Adipose tissue (tissue), 3 donors: Measurements from ENCODE around the gene ADIPOR1. TPM values are rescaled to one million over a fixed set of nuclear protein-coding genes. Genes with fewer than 3 reads are reported as not detected.

ENCODE experiments used
- H3K27ac ChIP-seq: one replicate; pipeline ENCODE4 v1.5.1; 2013; ENCODE audit warnings: low read depth, low read length
- WGBS, 3 donors: extraction: QIAGEN DNeasy Blood & Tissue Kit; methylation state at CpG; one replicate each; pipeline ENCODE4 v1.1.7; 2013; 5-methylcytosine and 5-hydroxymethylcytosine counted together
- polyA plus RNA-seq, 3 donors: library from polyadenylated mRNA; stranded (reverse); fragments of 200-250 nt; gene quantifications; one replicate each; pipeline ENCODE4 v1.2.3, GENCODE V29; 2013
- donor health status: healthy with polysubstance abuse.
- donor health status: Bipolar disorder and iron deficiency.
- donor health status: healthy.

Gene ADIPOR1
- polyA plus RNA-seq, 3 donors: 49.7 to 83.5 (median 68.8) TPM

- WGBS, 3 donors: 96 to 97% (median 97%) methylated on average over 4 of the region's 4 CpGs
- H3K27ac ChIP-seq: no peak overlapping the region
Observed at GRCh38 chr1:202901555-202901954, 56.6 kb downstream of the ADIPOR1 start.

DNA sequence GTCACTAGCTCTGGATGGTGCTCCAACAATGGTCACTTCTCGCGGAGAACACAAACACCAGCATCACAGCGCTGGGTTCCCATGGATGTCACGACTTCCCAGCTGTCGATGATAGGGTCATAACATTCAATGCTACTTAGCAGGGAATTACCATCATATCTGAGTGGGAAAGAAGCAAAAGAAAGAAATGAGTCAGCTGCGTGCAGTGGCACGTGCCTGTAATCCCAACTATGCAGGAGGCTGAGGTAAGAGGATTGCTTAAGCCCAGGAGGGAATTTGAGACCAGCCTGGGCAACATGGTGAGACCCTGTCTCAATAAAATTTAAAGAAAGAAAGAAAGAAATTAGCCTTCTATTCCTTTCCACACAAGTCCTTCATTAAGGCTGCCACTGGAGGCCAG, 65.6 kb downstream of the ADIPOR1 start:
- no peak overlapping the region for H3K27ac ChIP-seq
- 97% methylated on average over 7 of the region's 7 CpGs for WGBS, 3 donors

Other genes with a start within 250 kb of the ADIPOR1 start
- under 1 TPM; 0.01 to 0.11 (median 0.01) TPM for gene SYT2, start 247.9 kb downstream of the ADIPOR1 start, polyA plus RNA-seq
- gene KDM5B, start 149.9 kb downstream of the ADIPOR1 start, polyA plus RNA-seq: 10 to 100 TPM in 1 of 3 donors, 1 to 10 TPM in 2; 7.4 to 10.7 (median 8.0) TPM
- 1 to 10 TPM; 1.3 to 1.8 (median 1.8) TPM for gene PCAT6, start 147.4 kb downstream of the ADIPOR1 start, polyA plus RNA-seq
- gene RABIF, start 69.2 kb downstream of the ADIPOR1 start, polyA plus RNA-seq: 1 to 10 TPM; 3.0 to 8.1 (median 4.2) TPM
- 10 to 100 TPM in 2 of 3 donors, 1 to 10 TPM in 1; 9.5 to 19.3 (median 10.5) TPM for gene KLHL12, start 31.1 kb downstream of the ADIPOR1 start, polyA plus RNA-seq
- gene CYB5R1, start 8.9 kb upstream of the ADIPOR1 start, polyA plus RNA-seq: 10 to 100 TPM; 26.7 to 54.3 (median 37.4) TPM
- 10 to 100 TPM; 35.1 to 40.9 (median 40.8) TPM for gene TMEM183A, start 49.1 kb upstream of the ADIPOR1 start, polyA plus RNA-seq
- gene PPFIA4, start 68.2 kb upstream of the ADIPOR1 start, polyA plus RNA-seq: under 1 TPM; 0.10 to 0.79 (median 0.12) TPM
- gene MYOG, start 127.7 kb upstream of the ADIPOR1 start, polyA plus RNA-seq: under 1 TPM in 1 of 3 donors, not detected in 2; 0.05 TPM
- 10 to 100 TPM in 1 of 3 donors, 1 to 10 TPM in 2; 3.8 to 10.1 (median 9.8) TPM for gene ADORA1, start 169.4 kb upstream of the ADIPOR1 start, polyA plus RNA-seq
- gene MYBPH, start 217.5 kb upstream of the ADIPOR1 start, polyA plus RNA-seq: under 1 TPM in 2 of 3 donors, not detected in 1; 0.08 to 0.34 TPM
- 100 to 1,000 TPM in 1 of 3 donors, 10 to 100 TPM in 1, 1 to 10 TPM in 1; 6.1 to 191 (median 12.6) TPM for gene CHI3L1, start 228.4 kb upstream of the ADIPOR1 start, polyA plus RNA-seq